Measurements from ENCODE around the gene FMR1.

FMR1 gene

GRCh38 chrX:147901461-147902126 is 10.1 kb upstream of the FMR1 start:
- H3K4me1 Mint-ChIP-seq = peaks cover 0 to 6% of the 10 kb centered on the region in 2 donors
- no peak for DNase-seq

GRCh38 chrX:147902270-147902669 is 9.4 kb upstream of the FMR1 start:
- no peak for ATAC-seq (replicated peaks)
- no peaks in the 10 kb centered on the region for H3K27me3 Mint-ChIP-seq

More at GRCh38 chrX:147901461-147902126, 10.1 kb upstream of the FMR1 start:
- Mint-ChIP-seq H3K27me3 (no peaks in the 10 kb centered on the region), H3K9me3 (no peaks in the 10 kb centered on the region), H3K4me3 (no peak overlapping the region), H3K27ac (no peak overlapping the region), H3K36me3 (peaks cover 0 to 3% of the 10 kb centered on the region in 2 donors)
- ATAC-seq (replicated peaks) = no peak

GRCh38 chrX:147908106-147908505 is 3.6 kb upstream of the FMR1 start:
- Mint-ChIP-seq H3K4me1 (peaks cover 4 to 5% of the 10 kb centered on the region in 2 donors), H3K36me3 (peaks cover 1 to 3% of the 10 kb centered on the region in 2 donors), H3K27ac (no peak overlapping the region), H3K27me3 (no peaks in the 10 kb centered on the region), H3K4me3 (no peak overlapping the region), H3K9me3 (no peaks in the 10 kb centered on the region)
- DNase-seq (no peak), ATAC-seq (replicated peaks) (no peak)

More at GRCh38 chrX:147902270-147902669, 9.4 kb upstream of the FMR1 start:
- H3K9me3 Mint-ChIP-seq = no peaks in the 10 kb centered on the region
- peaks cover 0 to 6% of the 10 kb centered on the region in 2 donors for H3K4me1 Mint-ChIP-seq
- no peak for DNase-seq
- H3K36me3 Mint-ChIP-seq = peaks cover 0 to 3% of the 10 kb centered on the region in 2 donors
- no peak overlapping the region for H3K4me3 Mint-ChIP-seq
- no peak overlapping the region for H3K27ac Mint-ChIP-seq

- Mint-ChIP-seq H3K27me3 (no peaks in the 10 kb centered on the region), H3K36me3 (peaks cover 0 to 1% of the 10 kb centered on the region in 2 donors), H3K9me3 (no peaks in the 10 kb centered on the region), H3K4me3 (no peak overlapping the region), H3K4me1 (peaks cover 5 to 9% of the 10 kb centered on the region in 2 donors), H3K27ac (no peak overlapping the region)
- ATAC-seq (replicated peaks) (no peak), DNase-seq (no peak)
Observed at GRCh38 chrX:147910607-147911006, 1.1 kb upstream of the FMR1 start.

- H3K4me3 Mint-ChIP-seq = peak overlapping the region; percentile 89 to 98
- ATAC-seq (replicated peaks) = peak; percentile 39 to 50
- peaks cover 7 to 23% of the 10 kb centered on the region in 2 donors for H3K4me1 Mint-ChIP-seq
- DNase-seq = no peak
- no peaks in the 10 kb centered on the region for H3K9me3 Mint-ChIP-seq
- no peaks in the 10 kb centered on the region for H3K27me3 Mint-ChIP-seq
- peak overlapping the region; percentile 93 for H3K27ac Mint-ChIP-seq
- peaks cover 0 to 1% of the 10 kb centered on the region in 2 donors for H3K36me3 Mint-ChIP-seq
Observed at GRCh38 chrX:147912093-147912801, 528 bp downstream of the FMR1 start.

GRCh38 chrX:147913570-147913969 is 1.9 kb downstream of the FMR1 start:
- H3K36me3 Mint-ChIP-seq = peaks cover 0 to 1% of the 10 kb centered on the region in 2 donors
- ATAC-seq (replicated peaks) (no peak), DNase-seq (no peak)
- H3K9me3 Mint-ChIP-seq = no peaks in the 10 kb centered on the region
- H3K4me3 Mint-ChIP-seq = peak overlapping the region; percentile 89 to 98
- no peak overlapping the region for H3K27ac Mint-ChIP-seq
- peaks cover 11 to 34% of the 10 kb centered on the region in 2 donors for H3K4me1 Mint-ChIP-seq
- H3K27me3 Mint-ChIP-seq = no peaks in the 10 kb centered on the region

- Mint-ChIP-seq H3K36me3 (peaks cover 0 to 1% of the 10 kb centered on the region in 2 donors), H3K27me3 (no peaks in the 10 kb centered on the region), H3K4me1 (peaks cover 11 to 34% of the 10 kb centered on the region in 2 donors), H3K9me3 (no peaks in the 10 kb centered on the region), H3K27ac (no peak overlapping the region), H3K4me3 (no peak overlapping the region)
- no peak for ATAC-seq (replicated peaks)
- DNase-seq = no peak
Observed at GRCh38 chrX:147914591-147914990, 2.9 kb downstream of the FMR1 start.

- peaks cover 0 to 1% of the 10 kb centered on the region in 2 donors for H3K36me3 Mint-ChIP-seq
- no peaks in the 10 kb centered on the region for H3K9me3 Mint-ChIP-seq
- no peak for ATAC-seq (replicated peaks)
- DNase-seq = no peak
- H3K27ac Mint-ChIP-seq = no peak overlapping the region
- no peaks in the 10 kb centered on the region for H3K27me3 Mint-ChIP-seq
- H3K4me3 Mint-ChIP-seq = no peak overlapping the region
- H3K4me1 Mint-ChIP-seq = peaks cover 13 to 30% of the 10 kb centered on the region in 2 donors
Observed at GRCh38 chrX:147916375-147916968, 4.8 kb downstream of the FMR1 start.

- peak overlapping the region; percentile 79 for H3K27ac Mint-ChIP-seq
- no peaks in the 10 kb centered on the region for H3K9me3 Mint-ChIP-seq
- peak overlapping the region; percentile 3 to 41 for H3K4me3 Mint-ChIP-seq
- H3K36me3 Mint-ChIP-seq = no peaks in the 10 kb centered on the region
- H3K4me1 Mint-ChIP-seq = peaks cover 13 to 29% of the 10 kb centered on the region in 2 donors
- ATAC-seq (replicated peaks) = peak; percentile 73 to 82
- no peak for DNase-seq
- H3K27me3 Mint-ChIP-seq = no peaks in the 10 kb centered on the region
Observed at GRCh38 chrX:147917700-147918695, 6.3 kb downstream of the FMR1 start.

GRCh38 chrX:147920161-147920666 is 8.5 kb downstream of the FMR1 start:
- Mint-ChIP-seq H3K27me3 (no peaks in the 10 kb centered on the region), H3K27ac (no peak overlapping the region), H3K4me1 (peaks cover 12 to 28% of the 10 kb centered on the region in 2 donors), H3K9me3 (no peaks in the 10 kb centered on the region), H3K36me3 (no peaks in the 10 kb centered on the region), H3K4me3 (no peak overlapping the region)
- ATAC-seq (replicated peaks) (no peak), DNase-seq (no peak)

- H3K27me3 Mint-ChIP-seq = no peaks in the 10 kb centered on the region
- ATAC-seq (replicated peaks) (no peak), DNase-seq (no peak)
- H3K4me3 Mint-ChIP-seq = no peak overlapping the region
- H3K4me1 Mint-ChIP-seq = peaks cover 0 to 6% of the 10 kb centered on the region in 2 donors
- no peak overlapping the region for H3K27ac Mint-ChIP-seq
- peaks cover 6 to 11% of the 10 kb centered on the region in 2 donors for H3K36me3 Mint-ChIP-seq
- H3K9me3 Mint-ChIP-seq = no peaks in the 10 kb centered on the region
Observed at GRCh38 chrX:147923605-147924004, 11.9 kb downstream of the FMR1 start.

GRCh38 chrX:147927256-147927655 is 15.5 kb downstream of the FMR1 start:
- DNase-seq (no peak), ATAC-seq (replicated peaks) (no peak)
- H3K36me3 Mint-ChIP-seq = peaks cover 9 to 21% of the 10 kb centered on the region in 2 donors
- no peaks in the 10 kb centered on the region for H3K9me3 Mint-ChIP-seq
- no peak overlapping the region for H3K4me3 Mint-ChIP-seq
- no peaks in the 10 kb centered on the region for H3K4me1 Mint-ChIP-seq
- no peaks in the 10 kb centered on the region for H3K27me3 Mint-ChIP-seq
- H3K27ac Mint-ChIP-seq = peak overlapping the region; percentile 16

- Mint-ChIP-seq H3K9me3 (no peaks in the 10 kb centered on the region), H3K27ac (no peak overlapping the region), H3K4me3 (no peak overlapping the region), H3K27me3 (no peaks in the 10 kb centered on the region), H3K4me1 (no peaks in the 10 kb centered on the region), H3K36me3 (peaks cover 3 to 16% of the 10 kb centered on the region in 2 donors)
- no peak for DNase-seq
- ATAC-seq (replicated peaks) = no peak
Observed at GRCh38 chrX:147933815-147934214, 22.1 kb downstream of the FMR1 start.
